Transverse colon (tissue), 4 donors: Measurements from ENCODE around the gene ZNF778. TPM values are rescaled to one million over a fixed set of nuclear protein-coding genes. Genes with fewer than 3 reads are reported as not detected.

ENCODE experiments used
- DNase-seq: peaks from one replicate; pipeline ENCODE4 v3.0.0-alpha.2; 2019
- H3K27ac ChIP-seq, 4 donors: fragments of 200-600 bp; sonication (generic); 2 replicates each; pipeline ENCODE4 v1.5.1; 2016 to 2018; ENCODE audit warnings: inconsistent platforms in 4 of 4
- H3K27me3 ChIP-seq: fragments of 200-600 bp; sonication (generic); 2 replicates; pipeline ENCODE4 v1.5.1; 2017; ENCODE audit warnings: inconsistent platforms
- H3K36me3 ChIP-seq, 4 donors: fragments of 200-600 bp; sonication (generic); 2 replicates each; pipeline ENCODE4 v1.5.1; 2017 to 2019; ENCODE audit warnings: inconsistent platforms in 4 of 4
- H3K4me1 ChIP-seq, 4 donors: fragments of 200-600 bp; sonication (generic); 2 replicates each; pipeline ENCODE4 v1.5.1; 2017 to 2020; ENCODE audit warnings: inconsistent platforms in 4 of 4
- H3K4me3 ChIP-seq, 4 donors: fragments of 200-600 bp; sonication (generic); 1 replicate in 1 of 4; 2 replicates in 3 of 4; pipeline versions ENCODE4 v1.5.1 to v1.6.1; 2017 to 2019; ENCODE audit warnings: inconsistent platforms in 4 of 4
- H3K9me3 ChIP-seq, 2 donors: fragments of 200-600 bp; sonication (generic); 2 replicates each; pipeline ENCODE4 v1.5.1; 2017 to 2019; ENCODE audit warnings: inconsistent platforms in 2 of 2
- EP300 ChIP-seq: sonication (generic); formaldehyde crosslinking; IDR thresholded peaks from one replicate; pipeline ENCODE4 v1.6.1; 2017; ENCODE audit warnings: antibody characterized with exemption, low read depth
- POLR2A ChIP-seq: fragments of 450-650 bp; IDR thresholded peaks from one replicate; pipeline ENCODE4 v1.6.1; 2016; ENCODE audit warnings: antibody characterized with exemption, mild to moderate bottlenecking, moderate library complexity
- POLR2AphosphoS5 ChIP-seq, 3 donors: sonication (generic); formaldehyde crosslinking; IDR thresholded peaks; one replicate each; pipeline ENCODE4 v1.6.1; 2016; ENCODE audit warnings: antibody characterized with exemption in 3 of 3
- WGBS, 2 donors: methylation state at CpG; one replicate each; pipeline ENCODE4 v1.1.5; 2018; ENCODE audit warnings: low coverage in 1 of 2; 5-methylcytosine and 5-hydroxymethylcytosine counted together
- in situ Hi-C, 4 donors: fragments of 200-750 bp; cut with MboI; loops; one replicate each; pipeline versions ENCODE4 v1.15.0 to v1.15.1; 2017; ENCODE audit warnings: low sequenced_read_pairs in 3 of 4, low pct_ligation_motif_present in 1 of 4, low pct_unique_long_range_greater_than_20kb in 1 of 4
- intact Hi-C: fragments of 100-400 bp; cut with DNase I; formaldehyde crosslinking; loops from one replicate; pipeline ENCODE4 v1.15.1; 2023; ENCODE audit warnings: low total_unique reads
- total RNA-seq, 4 donors: library from RNA; depleted of rRNA; stranded (reverse); fragments of >200 nt; gene quantifications; one replicate each; pipeline ENCODE4 v1.1.0, GENCODE V29; 2016
- TF ChIP-seq, protein P1 (sequence below), 5 experiments: fragments of 200-600 bp in 3 of 5; fragments of 450-650 bp in 2 of 5; sonication (generic) in 3 of 5; IDR thresholded peaks; 1 replicate in 2 of 5; 2 replicates in 3 of 5; pipeline ENCODE4 v1.5.1; 2016 to 2017; ENCODE audit warnings: antibody characterized with exemption in 5 of 5, inconsistent platforms in 3 of 5, mild to moderate bottlenecking in 2 of 5, moderate library complexity in 1 of 5

The ZNF778 gene
- total RNA-seq, 4 donors from 2014 or later = 9.3 to 89.0 (median 13.4) TPM

DNA sequence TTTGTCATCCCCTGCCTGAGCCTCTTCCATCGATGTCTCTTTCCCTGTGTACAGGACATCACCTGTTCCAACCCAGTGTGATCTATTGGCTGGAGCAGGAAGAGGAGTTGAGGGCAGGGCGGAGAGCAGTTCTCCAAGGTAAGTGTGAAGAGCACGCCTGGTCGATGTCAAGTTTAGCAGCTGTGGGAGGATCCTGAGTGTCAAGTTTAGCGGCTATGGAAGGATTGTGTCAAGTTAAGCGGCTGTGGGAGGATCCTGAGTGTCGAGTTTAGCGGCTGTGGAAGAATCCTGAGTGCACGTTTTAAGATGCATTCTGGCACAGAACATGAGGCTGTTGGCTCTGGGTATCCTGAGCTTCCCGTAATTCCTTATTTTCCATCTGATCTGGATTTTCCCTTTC is 7.2 kb downstream of the ZNF778 start:
- TF ChIP-seq EP300 (no peak), POLR2AphosphoS5 (IDR thresholded peaks at IDR 0.05) (no peak), POLR2A (no peak)
- TF ChIP-seq, protein P1, sequence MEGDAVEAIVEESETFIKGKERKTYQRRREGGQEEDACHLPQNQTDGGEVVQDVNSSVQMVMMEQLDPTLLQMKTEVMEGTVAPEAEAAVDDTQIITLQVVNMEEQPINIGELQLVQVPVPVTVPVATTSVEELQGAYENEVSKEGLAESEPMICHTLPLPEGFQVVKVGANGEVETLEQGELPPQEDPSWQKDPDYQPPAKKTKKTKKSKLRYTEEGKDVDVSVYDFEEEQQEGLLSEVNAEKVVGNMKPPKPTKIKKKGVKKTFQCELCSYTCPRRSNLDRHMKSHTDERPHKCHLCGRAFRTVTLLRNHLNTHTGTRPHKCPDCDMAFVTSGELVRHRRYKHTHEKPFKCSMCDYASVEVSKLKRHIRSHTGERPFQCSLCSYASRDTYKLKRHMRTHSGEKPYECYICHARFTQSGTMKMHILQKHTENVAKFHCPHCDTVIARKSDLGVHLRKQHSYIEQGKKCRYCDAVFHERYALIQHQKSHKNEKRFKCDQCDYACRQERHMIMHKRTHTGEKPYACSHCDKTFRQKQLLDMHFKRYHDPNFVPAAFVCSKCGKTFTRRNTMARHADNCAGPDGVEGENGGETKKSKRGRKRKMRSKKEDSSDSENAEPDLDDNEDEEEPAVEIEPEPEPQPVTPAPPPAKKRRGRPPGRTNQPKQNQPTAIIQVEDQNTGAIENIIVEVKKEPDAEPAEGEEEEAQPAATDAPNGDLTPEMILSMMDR (IDR thresholded peaks at IDR 0.05) = no peak
- peaks cover 6 to 7% of the 10 kb centered on the region in 2 donors for H3K9me3 ChIP-seq
- no peak overlapping the region for H3K4me3 ChIP-seq
- no peak for DNase-seq
- no peak overlapping the region for H3K27ac ChIP-seq
- H3K4me1 ChIP-seq = peaks cover 0 to 2% (median 0%) of the 10 kb centered on the region in 4 donors
- intact Hi-C loops = no loop called here
- 80 to 95% methylated on average over 2 to 10 of the region's 10 CpGs for WGBS, 2 donors
- H3K27me3 ChIP-seq = no peaks in the 10 kb centered on the region
- in situ Hi-C loops = loop anchor here in 3 of 4 donors (25.0 kb wide), 3 partner anchors 287 to 487 kb away; partner anchors contain the start of genes APRT (in 1 of the 3) and CDT1 (in 1 of the 3)
- H3K36me3 ChIP-seq = peaks cover 0 to 50% (median 18%) of the 10 kb centered on the region in 4 donors

DNA sequence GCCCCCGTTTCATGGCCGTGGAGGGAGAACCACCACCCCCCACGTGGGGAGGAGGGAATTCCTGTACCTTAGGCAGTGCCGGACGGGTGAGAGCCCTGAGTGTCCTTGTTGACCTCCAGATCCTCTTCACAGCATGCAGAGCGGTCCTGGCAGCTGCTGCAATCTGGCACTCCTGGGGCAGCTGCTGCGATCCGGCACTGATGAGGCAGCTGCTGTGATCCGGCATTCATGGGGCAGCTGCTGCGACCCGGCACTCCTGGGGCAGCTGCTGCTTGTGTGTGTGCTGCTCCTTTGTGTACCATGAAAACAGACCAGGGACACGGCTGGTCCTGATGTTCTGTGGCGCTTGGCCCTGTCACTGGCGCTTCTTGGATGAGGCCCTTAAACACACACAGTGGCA is 12.8 kb downstream of the ZNF778 start:
- TF ChIP-seq POLR2AphosphoS5 (IDR thresholded peaks at IDR 0.05) (no peak), POLR2A (no peak), EP300 (no peak)
- TF ChIP-seq, protein P1 (IDR thresholded peaks at IDR 0.05) = no peak
- H3K36me3 ChIP-seq = peaks cover 0 to 36% (median 15%) of the 10 kb centered on the region in 4 donors
- in situ Hi-C loops (no loop called here), intact Hi-C loops (no loop called here)
- no peaks in the 10 kb centered on the region for H3K27me3 ChIP-seq
- 91 to 100% methylated on average over 3 to 12 of the region's 14 CpGs for WGBS, 2 donors
- H3K4me3 ChIP-seq = no peak overlapping the region
- no peak for DNase-seq
- no peaks in the 10 kb centered on the region for H3K4me1 ChIP-seq
- H3K27ac ChIP-seq = no peak overlapping the region
- peaks cover 6 to 7% of the 10 kb centered on the region in 2 donors for H3K9me3 ChIP-seq

DNA sequence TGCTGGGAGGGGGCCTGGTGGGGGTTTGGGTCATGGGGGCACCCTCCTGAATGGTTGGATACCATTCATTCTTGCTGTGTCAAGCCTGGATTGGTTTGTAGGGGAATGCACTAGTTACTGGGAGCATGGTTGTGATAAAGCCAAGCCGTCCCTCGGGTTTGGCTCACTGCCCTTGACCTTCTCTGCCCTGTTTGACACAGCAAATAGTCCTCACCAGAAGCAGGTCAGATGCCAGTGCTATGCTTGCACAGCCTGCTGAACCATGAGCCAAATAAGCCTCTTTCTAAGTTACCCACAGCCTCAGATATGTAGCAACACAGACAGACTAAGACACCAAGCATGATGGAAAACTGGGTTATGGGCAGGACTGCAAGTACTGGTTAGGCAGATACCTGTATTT is 14.6 kb downstream of the ZNF778 start:
- in situ Hi-C loops (no loop called here), intact Hi-C loops (no loop called here)
- peaks cover 1 to 6% of the 10 kb centered on the region in 2 donors for H3K9me3 ChIP-seq
- H3K27ac ChIP-seq = no peak overlapping the region
- H3K4me3 ChIP-seq = no peak overlapping the region
- DNase-seq = no peak
- no peaks in the 10 kb centered on the region for H3K4me1 ChIP-seq
- TF ChIP-seq POLR2A (no peak), EP300 (no peak), POLR2AphosphoS5 (IDR thresholded peaks at IDR 0.05) (no peak)
- TF ChIP-seq, protein P1 (IDR thresholded peaks at IDR 0.05) = no peak
- no peaks in the 10 kb centered on the region for H3K27me3 ChIP-seq
- peaks cover 0 to 17% (median 7%) of the 10 kb centered on the region in 4 donors for H3K36me3 ChIP-seq
- 97% methylated on average over 2 of the region's 2 CpGs; no CpG with 5 or more reads in 1 of the 2 donors for whole genome bisulfite sequencing, 2 donors

DNA sequence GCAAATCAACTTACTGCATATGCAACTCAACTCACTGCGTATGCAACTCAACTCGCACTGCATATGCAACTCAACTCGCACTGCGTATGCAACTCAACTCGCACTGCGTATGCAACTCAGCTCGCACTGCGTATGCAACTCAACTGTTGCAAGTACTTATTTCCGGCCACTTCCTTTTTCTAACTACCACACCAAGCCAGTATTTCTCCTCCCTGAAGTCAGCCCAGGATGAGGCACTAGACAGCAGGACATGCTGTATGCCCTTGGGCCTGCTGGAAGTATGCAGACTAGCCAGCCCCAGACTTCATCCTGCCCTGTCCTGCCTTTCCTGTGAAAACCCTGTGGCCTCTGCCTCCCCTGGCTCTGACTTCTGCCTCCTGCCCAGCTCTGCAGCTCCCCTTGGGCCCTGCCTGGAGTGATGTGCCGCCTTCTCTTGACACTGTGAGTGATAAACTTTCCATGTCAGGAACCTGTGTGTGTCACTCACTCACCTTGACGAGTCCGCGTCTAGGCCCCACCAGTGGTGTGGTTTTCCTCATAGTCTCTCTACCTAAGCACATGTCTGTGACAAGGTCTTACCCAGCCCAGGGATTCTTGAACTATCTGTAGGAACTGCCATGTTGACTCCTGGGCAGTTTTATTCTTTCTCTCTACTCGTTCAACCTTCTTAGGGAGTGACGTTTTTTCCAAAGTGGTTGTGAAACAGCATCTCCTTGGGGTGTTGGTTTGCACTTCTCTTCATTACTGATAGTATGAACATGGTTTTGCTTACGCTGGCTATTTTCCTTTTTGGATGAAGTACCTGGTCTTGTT is 16.4 kb downstream of the ZNF778 start:
- Histone ChIP-seq H3K4me1 (no peaks in the 10 kb centered on the region), H3K27ac (no peak overlapping the region), H3K27me3 (no peaks in the 10 kb centered on the region), H3K36me3 (no peaks in the 10 kb centered on the region), H3K9me3 (no peaks in the 10 kb centered on the region), H3K4me3 (no peak overlapping the region)
- WGBS, 2 donors = 90 to 95% methylated on average over 4 to 16 of the region's 16 CpGs
- TF ChIP-seq POLR2AphosphoS5 (IDR thresholded peaks at IDR 0.05) = no peak
- no peak for TF ChIP-seq EP300
- no peak for TF ChIP-seq POLR2A
- TF ChIP-seq, protein P1 (IDR thresholded peaks at IDR 0.05) = no peak
- no peak for DNase-seq
- in situ Hi-C loops = no loop called here
- intact Hi-C loops = no loop called here
